Occipital lobe (tissue), 2 donors: ENCODE data around the gene HBG1. TPM values are rescaled to one million over a fixed set of nuclear protein-coding genes. Genes with fewer than 3 reads are reported as not detected.

ENCODE experiments used
- DNase-seq: peaks from one replicate; lab custom pipeline; 2025; lab: John Stamatoyannopoulos, UW
- total RNA-seq: library from RNA; depleted of rRNA; stranded (reverse); fragments of >200 nt; gene quantifications from one replicate; pipeline ENCODE4 v1.2.3, GENCODE V29; 2014

HBG1 gene
- total RNA-seq, 1 donor from 2014 or later = 28.5 TPM

DNA sequence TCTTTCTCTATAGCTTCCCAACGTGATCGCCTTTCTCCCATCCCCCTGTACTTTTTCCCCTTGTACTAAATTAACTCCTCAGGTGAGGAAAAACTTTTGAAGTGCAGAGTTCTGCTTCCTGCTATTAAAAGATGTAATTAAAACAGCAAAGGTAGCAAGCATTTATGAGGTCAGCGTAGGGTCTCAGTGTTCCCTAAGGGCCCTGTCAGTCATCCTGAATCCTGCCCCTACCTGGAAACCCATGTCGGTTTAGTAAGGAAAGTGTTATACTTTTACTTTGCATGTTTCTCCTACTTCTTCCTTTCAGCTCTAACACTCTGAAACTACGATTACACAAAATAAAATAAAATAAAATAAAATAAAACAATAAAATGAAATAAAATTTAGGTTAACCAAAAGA is 21.5 kb downstream of the HBG1 start:
- no peak for DNase-seq

- no peak for DNase-seq
These were observed 22.0 kb downstream of the HBG1 start for GRCh38 chr11:5227681-5228080.

DNA sequence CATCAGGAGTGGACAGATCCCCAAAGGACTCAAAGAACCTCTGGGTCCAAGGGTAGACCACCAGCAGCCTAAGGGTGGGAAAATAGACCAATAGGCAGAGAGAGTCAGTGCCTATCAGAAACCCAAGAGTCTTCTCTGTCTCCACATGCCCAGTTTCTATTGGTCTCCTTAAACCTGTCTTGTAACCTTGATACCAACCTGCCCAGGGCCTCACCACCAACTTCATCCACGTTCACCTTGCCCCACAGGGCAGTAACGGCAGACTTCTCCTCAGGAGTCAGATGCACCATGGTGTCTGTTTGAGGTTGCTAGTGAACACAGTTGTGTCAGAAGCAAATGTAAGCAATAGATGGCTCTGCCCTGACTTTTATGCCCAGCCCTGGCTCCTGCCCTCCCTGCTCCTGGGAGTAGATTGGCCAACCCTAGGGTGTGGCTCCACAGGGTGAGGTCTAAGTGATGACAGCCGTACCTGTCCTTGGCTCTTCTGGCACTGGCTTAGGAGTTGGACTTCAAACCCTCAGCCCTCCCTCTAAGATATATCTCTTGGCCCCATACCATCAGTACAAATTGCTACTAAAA is 22.8 kb downstream of the HBG1 start, which contains the start of gene HBB:
HBB (minus strand) TSS at position 340 of the 579 bp plus-strand sequence; CDS start at position 290, 50 bp downstream.
- DNase-seq = no peak

DNA sequence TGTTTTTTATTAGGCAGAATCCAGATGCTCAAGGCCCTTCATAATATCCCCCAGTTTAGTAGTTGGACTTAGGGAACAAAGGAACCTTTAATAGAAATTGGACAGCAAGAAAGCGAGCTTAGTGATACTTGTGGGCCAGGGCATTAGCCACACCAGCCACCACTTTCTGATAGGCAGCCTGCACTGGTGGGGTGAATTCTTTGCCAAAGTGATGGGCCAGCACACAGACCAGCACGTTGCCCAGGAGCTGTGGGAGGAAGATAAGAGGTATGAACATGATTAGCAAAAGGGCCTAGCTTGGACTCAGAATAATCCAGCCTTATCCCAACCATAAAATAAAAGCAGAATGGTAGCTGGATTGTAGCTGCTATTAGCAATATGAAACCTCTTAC is 24.2 kb downstream of the HBG1 start:
- DNase-seq = no peak

- no peak for DNase-seq
These were observed 24.8 kb downstream of the HBG1 start for GRCh38 chr11:5224538-5225479.

DNA sequence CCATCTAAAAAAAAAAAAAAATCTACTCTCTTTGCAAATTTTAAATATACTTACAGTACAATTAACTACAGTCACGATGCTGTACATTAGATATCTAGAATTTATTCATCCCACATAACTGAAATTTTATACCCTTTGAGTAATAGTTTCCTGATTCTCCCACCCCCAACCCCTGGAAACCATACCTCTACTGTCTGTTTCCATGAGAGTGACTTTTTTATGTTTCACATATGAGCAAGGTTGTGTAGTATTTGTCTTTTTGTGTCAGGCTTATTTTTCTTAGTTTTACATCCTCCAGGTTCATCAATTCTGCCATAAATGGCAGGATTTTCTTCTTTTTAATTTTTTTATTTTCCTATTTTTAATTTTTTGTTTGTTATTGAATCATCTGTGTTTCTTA is 26.0 kb downstream of the HBG1 start:
- DNase-seq = no peak

GRCh38 chr11:5223146-5223545 is 26.5 kb downstream of the HBG1 start:
- no peak for DNase-seq

GRCh38 chr11:5210376-5210885 is 39.2 kb downstream of the HBG1 start:
- DNase-seq = no peak

GRCh38 chr11:5204787-5205186 is 44.9 kb downstream of the HBG1 start:
- DNase-seq = no peak

- DNase-seq = no peak
These were observed 46.3 kb downstream of the HBG1 start for GRCh38 chr11:5203366-5203765.

DNA sequence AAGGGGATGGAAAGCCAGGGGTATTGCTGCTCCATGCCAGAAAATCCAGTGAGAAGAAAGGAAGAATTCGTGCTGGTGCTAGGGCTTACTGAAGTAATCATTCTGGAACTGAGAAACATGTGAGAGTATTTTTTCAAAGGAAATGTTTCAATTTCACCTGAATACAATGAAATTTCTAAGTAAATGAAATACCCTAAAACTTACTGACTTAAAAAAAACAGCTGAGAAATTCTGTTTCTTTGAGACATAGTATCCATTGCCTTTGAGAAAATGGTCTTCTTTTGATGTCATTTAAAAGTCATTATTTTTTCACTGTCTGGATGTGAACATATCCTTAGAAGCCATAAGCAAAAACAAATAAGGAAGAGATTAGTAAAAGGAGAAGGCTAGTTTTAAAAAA is 49.1 kb downstream of the HBG1 start, which contains the start of gene OR51V1:
OR51V1 (minus strand) TSS at position 101 of the 400 bp plus-strand sequence; CDS start at position 101, 0 bp downstream.
- no peak for DNase-seq

DNA sequence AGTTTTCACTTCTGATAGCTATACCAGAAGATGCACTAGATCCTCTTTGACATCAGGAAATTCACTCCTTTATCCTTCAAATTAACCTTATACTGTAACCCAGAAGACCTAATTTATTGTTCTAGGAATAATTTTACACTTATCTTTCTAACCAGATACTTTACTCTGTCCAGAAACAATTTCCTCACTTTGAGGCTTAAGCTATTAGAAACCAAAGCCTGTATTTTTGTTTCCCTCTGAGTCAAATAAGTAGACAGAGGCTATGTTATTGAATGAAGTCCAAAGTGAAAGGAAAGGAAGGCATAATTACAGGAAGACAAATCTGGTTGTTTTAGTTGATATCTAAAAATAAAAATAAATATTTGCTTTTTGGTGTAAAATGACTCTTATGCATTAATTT is 51.4 kb downstream of the HBG1 start:
- DNase-seq = no peak

Other genes starting within 250 kb of the HBG1 start
- gene OR52J3, start 203.3 kb downstream of the HBG1 start, total RNA-seq = not detected
- not detected for gene OR52E2, start 190.2 kb downstream of the HBG1 start, total RNA-seq
- gene OR52E1, start 180.3 kb downstream of the HBG1 start, total RNA-seq = not detected
- not detected for gene OR52A5, start 111.5 kb downstream of the HBG1 start, total RNA-seq
- gene OR52A1, start 95.1 kb downstream of the HBG1 start, total RNA-seq = not detected
- gene OR51V1, start 49.2 kb downstream of the HBG1 start, total RNA-seq = not detected
- 441 TPM for gene HBB, start 22.8 kb downstream of the HBG1 start, total RNA-seq
- gene HBD, start 15.4 kb downstream of the HBG1 start, total RNA-seq = not detected
- gene HBG2, start 4.9 kb upstream of the HBG1 start, total RNA-seq = 1,921 TPM
- 3.6 TPM for gene HBE1, start 20.1 kb upstream of the HBG1 start, total RNA-seq
- gene OR51B4, start 52.1 kb upstream of the HBG1 start, total RNA-seq = 0.31 TPM
- 0.78 TPM for gene OR51B2, start 74.4 kb upstream of the HBG1 start, total RNA-seq
- 0.47 TPM for gene OR51B5, start 93.7 kb upstream of the HBG1 start, total RNA-seq
- not detected for gene OR51B6, start 101.7 kb upstream of the HBG1 start, total RNA-seq
- not detected for gene OR51M1, start 134.0 kb upstream of the HBG1 start, total RNA-seq
- not detected for gene OR51Q1, start 172.3 kb upstream of the HBG1 start, total RNA-seq
- not detected for gene OR51I1, start 191.7 kb upstream of the HBG1 start, total RNA-seq
- gene OR51I2, start 199.5 kb upstream of the HBG1 start, total RNA-seq = not detected
- not detected for gene OR52D1, start 238.8 kb upstream of the HBG1 start, total RNA-seq